Keratinocyte (primary cell): ENCODE measurements around the gene ZNF83. TPM values are rescaled to one million over a fixed set of nuclear protein-coding genes. Genes with fewer than 3 reads are reported as not detected.
A peak's percentile ranks its signal among the peaks of the same experiment; 100 is the strongest.

Experiments
- DNase-seq: peaks from one replicate; pipeline ENCODE4 v3.0.0-alpha.2; 2011; ENCODE audit warnings: low read depth, missing footprints, low spot score
- FAIRE-seq: peaks from 2 replicates; lab custom pipeline; 2011; peaks lifted over from hg19 to GRCh38; lab: Jason Lieb, UNC
- H2AFZ ChIP-seq: 2 replicates; pipeline ENCODE4 v1.6.0; 2012; ENCODE audit warnings: low read length, control low read depth, inconsistent platforms; ENCODE audit not compliant: control insufficient read depth
- H3K27ac ChIP-seq: 2 replicates; pipeline ENCODE4 v1.5.1; 2011; ENCODE audit warnings: low read length; ENCODE audit not compliant: control insufficient read depth, insufficient read depth
- H3K27me3 ChIP-seq: 3 replicates; pipeline ENCODE4 v1.6.0; 2011; ENCODE audit warnings: low read length; ENCODE audit not compliant: control insufficient read depth, insufficient read depth; ENCODE audit errors: extremely low read depth
- H3K36me3 ChIP-seq, 2 experiments: 2 replicates in 1 of 2; 3 replicates in 1 of 2; pipeline ENCODE4 v1.5.1; 2011; ENCODE audit warnings: low read length in 2 of 2, mild to moderate bottlenecking in 1 of 2; ENCODE audit not compliant: control insufficient read depth in 2 of 2, insufficient read depth in 2 of 2; ENCODE audit errors: extremely low read depth in 1 of 2
- H3K4me1 ChIP-seq: 3 replicates; pipeline ENCODE4 v1.5.1; 2011; ENCODE audit warnings: low read length; ENCODE audit not compliant: control insufficient read depth, insufficient read depth; ENCODE audit errors: extremely low read depth
- H3K4me2 ChIP-seq: 3 replicates; pipeline ENCODE4 v1.6.0; 2011; ENCODE audit warnings: low read depth, low read length; ENCODE audit not compliant: control insufficient read depth, insufficient read depth; ENCODE audit errors: extremely low read depth
- H3K4me3 ChIP-seq, 3 experiments: fragments of 200-600 bp in 1 of 3; sonication (generic) in 1 of 3; 2 replicates in 2 of 3; 3 replicates in 1 of 3; pipeline ENCODE4 v1.5.1; 2011 to 2016; ENCODE audit warnings: low read length in 3 of 3, mild to moderate bottlenecking in 3 of 3, control low read depth in 2 of 3, inconsistent platforms in 1 of 3, low read depth in 1 of 3, mixed read lengths in 1 of 3, mixed run types in 1 of 3, moderate library complexity in 1 of 3; ENCODE audit not compliant: control insufficient read depth in 2 of 3, insufficient read depth in 2 of 3; ENCODE audit errors: extremely low read depth in 1 of 3
- H3K79me2 ChIP-seq: 2 replicates; pipeline ENCODE4 v1.6.0; 2012; ENCODE audit warnings: low read length; ENCODE audit not compliant: control insufficient read depth, insufficient read depth
- H3K9ac ChIP-seq: 3 replicates; pipeline ENCODE4 v1.6.0; 2011; ENCODE audit warnings: low read length; ENCODE audit not compliant: control insufficient read depth, insufficient read depth; ENCODE audit errors: extremely low read depth
- H3K9me1 ChIP-seq: 3 replicates; pipeline ENCODE4 v1.6.0; 2011; ENCODE audit warnings: low read length; ENCODE audit not compliant: control insufficient read depth, insufficient read depth; ENCODE audit errors: extremely low read depth
- H3K9me3 ChIP-seq: 2 replicates; pipeline ENCODE4 v1.5.1; 2012; ENCODE audit warnings: low read depth, low read length; ENCODE audit not compliant: control insufficient read depth
- H4K20me1 ChIP-seq: 3 replicates; pipeline ENCODE4 v1.6.0; 2011; ENCODE audit warnings: low read length; ENCODE audit not compliant: control insufficient read depth, insufficient read depth; ENCODE audit errors: extremely low read depth
- CTCF ChIP-seq, 3 experiments: IDR thresholded peaks in 1 of 3; conservative IDR thresholded peaks in 1 of 3; optimal IDR thresholded peaks in 1 of 3; 2 replicates in 2 of 3; 3 replicates in 1 of 3; pipeline versions ENCODE3 to v1.5.1; 2011; ENCODE audit warnings: low read length in 3 of 3, mild to moderate bottlenecking in 3 of 3, moderate library complexity in 2 of 3, control low read depth in 1 of 3, inconsistent platforms in 1 of 3; ENCODE audit not compliant: insufficient read depth in 2 of 3; ENCODE audit errors: extremely low read depth in 1 of 3
- EZH2 ChIP-seq: IDR thresholded peaks from one replicate; pipeline ENCODE4 v1.6.1; 2012; ENCODE audit warnings: inconsistent platforms, mild to moderate bottlenecking, low read length, moderate library complexity
- dilution Hi-C: fragments of 300-500 bp; cut with MboI; formaldehyde crosslinking; loops from one replicate; pipeline ENCODE4 v1.7.0; 2020; ENCODE audit warnings: low sequenced_read_pairs; ENCODE audit not compliant: extremely low pct_ligation_motif_present
- polyA plus RNA-seq, 5 experiments: library from polyadenylated mRNA; depleted of rRNA in 3 of 5; stranded (reverse) in 3 of 5; stranded (forward) in 1 of 5; unstranded in 1 of 5; fragments of >200 nt; gene quantifications; 1 replicate in 1 of 5; 2 replicates in 3 of 5; 3 replicates in 1 of 5; pipeline versions ENCODE4 v1.2.1 to v1.2.3, GENCODE V29; 2011 to 2012; ENCODE audit warnings: missing spikeins in 2 of 5, low read depth in 1 of 5, low replicate concordance in 1 of 5

ZNF83 gene
- polyA plus RNA-seq, 1 donor (not counting 4 experiments of a cell fraction or from before 2014, with no cell fraction given) = 47.3 TPM

GRCh38 chr19:52669586-52669985 lies 31.4 kb upstream of the ZNF83 start:
- dilution Hi-C loops = no loop called here
- FAIRE-seq = no peak

DNA sequence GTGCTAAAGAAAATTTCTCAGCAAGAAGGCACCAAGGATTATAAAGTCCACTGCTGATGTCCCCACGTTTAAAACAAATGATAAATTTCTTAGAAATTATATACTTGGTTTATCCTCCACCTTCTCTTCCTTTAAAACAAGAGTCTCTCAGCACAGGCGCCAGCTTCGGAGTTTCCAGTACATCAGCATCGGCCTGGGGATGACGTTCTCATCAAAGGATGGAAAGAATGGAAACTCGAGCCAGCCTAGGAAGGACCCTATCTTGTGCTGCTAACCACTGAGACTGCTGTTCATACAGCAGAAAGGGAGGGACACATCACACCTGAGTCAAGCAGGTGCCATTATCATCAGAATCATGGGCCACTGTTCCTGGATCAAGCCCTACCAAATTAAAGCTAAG lies 29.8 kb upstream of the ZNF83 start:
- FAIRE-seq (peak; percentile 26), DNase-seq (no peak)
- Histone ChIP-seq H3K36me3 (peaks cover 4 to 9% of the 10 kb centered on the region in 2 experiments), H3K9me3 (peaks cover 10% of the 10 kb centered on the region), H3K27me3 (no peaks in the 10 kb centered on the region), H2AFZ (no peak overlapping the region), H3K9ac (no peak overlapping the region), H3K4me3 (no peak overlapping the region), H4K20me1 (no peaks in the 10 kb centered on the region), H3K9me1 (no peaks in the 10 kb centered on the region), H3K79me2 (peaks cover 15% of the 10 kb centered on the region), H3K27ac (no peak overlapping the region), H3K4me2 (no peak overlapping the region), H3K4me1 (peaks cover 10% of the 10 kb centered on the region)
- dilution Hi-C loops = no loop called here
- no peak for TF ChIP-seq EZH2
- no peak for TF ChIP-seq CTCF (optimal IDR thresholded peaks at IDR 0.05 in 1 of 3, IDR thresholded peaks at IDR 0.05 in 1 of 3, conservative IDR thresholded peaks at IDR 0.05 in 1 of 3; ENCODE audit: extremely low read depth in 1 of 3, insufficient read depth in 2 of 3, low read length in 3 of 3)

More at GRCh38 chr19:52669586-52669985, 31.4 kb upstream of the ZNF83 start:
- TF ChIP-seq EZH2 = no peak
- no peak for TF ChIP-seq CTCF (optimal IDR thresholded peaks at IDR 0.05 in 1 of 3, IDR thresholded peaks at IDR 0.05 in 1 of 3, conservative IDR thresholded peaks at IDR 0.05 in 1 of 3; ENCODE audit: extremely low read depth in 1 of 3, insufficient read depth in 2 of 3, low read length in 3 of 3)
- DNase-seq = no peak
- H3K4me3 ChIP-seq = no peak overlapping the region
- H3K79me2 ChIP-seq = peaks cover 23% of the 10 kb centered on the region
- H3K27me3 ChIP-seq = no peaks in the 10 kb centered on the region
- H3K4me2 ChIP-seq = no peak overlapping the region
- peak overlapping the region; percentile 50 for H3K27ac ChIP-seq
- H4K20me1 ChIP-seq = no peaks in the 10 kb centered on the region
- H3K9ac ChIP-seq = no peak overlapping the region
- no peaks in the 10 kb centered on the region for H3K9me1 ChIP-seq
- H3K9me3 ChIP-seq = peaks cover 10% of the 10 kb centered on the region
- no peak overlapping the region for H2AFZ ChIP-seq
- H3K4me1 ChIP-seq = peaks cover 7% of the 10 kb centered on the region
- H3K36me3 ChIP-seq = peaks cover 2 to 9% of the 10 kb centered on the region in 2 experiments
